Erythroblast (primary cell): Measurements from ENCODE around the gene SMAD4.
A peak's percentile ranks its signal among the peaks of the same experiment; 100 is the strongest.
"Not testable (repeated sequence)": the region's sequence is repeated elsewhere in the genome, so short reads cannot be mapped to it uniquely, and the experiment has no call there.

Experiments
- DNase-seq, 2 experiments: peaks; one replicate each; lab custom pipeline; 2025; lab: John Stamatoyannopoulos, UW
- GATA1 ChIP-seq: IDR thresholded peaks from 2 replicates; pipeline ENCODE4 v1.6.1; 2011; ENCODE audit warnings: low read depth, mild to moderate bottlenecking, control low read depth, low read length, moderate library complexity
- POLR2A ChIP-seq: IDR thresholded peaks from 2 replicates; pipeline ENCODE4 v1.6.1; 2011; ENCODE audit warnings: mild to moderate bottlenecking, low read length

The SMAD4 gene

DNA sequence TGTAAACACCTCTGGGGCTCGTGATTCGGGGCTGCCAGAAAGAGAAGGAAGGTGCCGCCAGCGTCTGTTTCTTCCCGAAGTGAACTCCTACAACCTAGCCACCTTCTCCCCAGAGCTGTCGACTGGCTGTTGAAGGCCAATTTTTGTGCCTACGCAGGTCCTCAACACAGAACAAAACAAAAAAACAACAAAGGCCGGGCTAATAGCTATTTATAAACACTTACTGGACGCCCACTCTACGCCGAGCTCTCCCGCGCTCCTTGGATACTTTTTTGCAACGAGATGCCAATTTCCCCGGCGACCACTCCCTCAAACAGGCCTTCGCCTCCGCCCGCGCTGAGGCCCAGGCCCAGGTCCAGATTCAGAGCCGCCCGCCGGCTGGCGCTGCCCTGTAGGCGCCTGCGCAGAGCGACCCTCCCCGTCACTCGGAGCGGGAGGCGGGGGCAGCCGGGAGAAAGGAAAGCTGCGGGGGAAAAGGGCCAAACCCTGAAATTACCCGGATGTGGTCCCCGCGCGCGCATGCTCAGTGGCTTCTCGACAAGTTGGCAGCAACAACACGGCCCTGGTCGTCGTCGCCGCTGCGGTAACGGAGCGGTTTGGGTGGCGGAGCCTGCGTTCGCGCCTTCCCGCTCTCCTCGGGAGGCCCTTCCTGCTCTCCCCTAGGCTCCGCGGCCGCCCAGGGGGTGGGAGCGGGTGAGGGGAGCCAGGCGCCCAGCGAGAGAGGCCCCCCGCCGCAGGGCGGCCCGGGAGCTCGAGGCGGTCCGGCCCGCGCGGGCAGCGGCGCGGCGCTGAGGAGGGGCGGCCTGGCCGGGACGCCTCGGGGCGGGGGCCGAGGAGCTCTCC, at the start of gene SMAD4:
Gene SMAD4 (plus strand): TSS at position 520 of the 843 bp plus-strand sequence. CDS start 16,834 bp downstream, outside the sequence.
- no peak for TF ChIP-seq GATA1
- TF ChIP-seq POLR2A: peak; percentile 95
- DNase-seq: peak; percentile 98 to 100

DNA sequence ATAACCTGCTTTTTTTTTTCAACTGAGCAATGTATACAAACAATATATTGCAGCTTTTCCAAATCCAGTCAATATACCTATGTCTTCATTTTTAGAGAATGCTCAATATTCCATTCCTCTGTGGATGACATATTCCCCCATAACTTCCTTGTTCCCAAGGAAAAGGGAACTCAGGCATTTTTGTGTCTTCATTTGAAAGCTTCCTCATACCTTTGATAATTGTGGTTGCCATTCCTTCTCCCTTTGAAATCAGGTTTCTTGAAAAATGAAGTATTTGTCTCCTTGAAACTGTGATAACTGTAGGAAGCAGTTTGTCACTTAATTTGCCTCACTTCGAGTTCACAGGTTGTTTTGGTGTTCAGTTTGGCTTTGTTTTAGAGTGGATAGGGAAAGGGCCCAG, 48.6 kb upstream of the SMAD4 start:
- TF ChIP-seq POLR2A (no peak), GATA1 (no peak)
- DNase-seq: no peak

DNA sequence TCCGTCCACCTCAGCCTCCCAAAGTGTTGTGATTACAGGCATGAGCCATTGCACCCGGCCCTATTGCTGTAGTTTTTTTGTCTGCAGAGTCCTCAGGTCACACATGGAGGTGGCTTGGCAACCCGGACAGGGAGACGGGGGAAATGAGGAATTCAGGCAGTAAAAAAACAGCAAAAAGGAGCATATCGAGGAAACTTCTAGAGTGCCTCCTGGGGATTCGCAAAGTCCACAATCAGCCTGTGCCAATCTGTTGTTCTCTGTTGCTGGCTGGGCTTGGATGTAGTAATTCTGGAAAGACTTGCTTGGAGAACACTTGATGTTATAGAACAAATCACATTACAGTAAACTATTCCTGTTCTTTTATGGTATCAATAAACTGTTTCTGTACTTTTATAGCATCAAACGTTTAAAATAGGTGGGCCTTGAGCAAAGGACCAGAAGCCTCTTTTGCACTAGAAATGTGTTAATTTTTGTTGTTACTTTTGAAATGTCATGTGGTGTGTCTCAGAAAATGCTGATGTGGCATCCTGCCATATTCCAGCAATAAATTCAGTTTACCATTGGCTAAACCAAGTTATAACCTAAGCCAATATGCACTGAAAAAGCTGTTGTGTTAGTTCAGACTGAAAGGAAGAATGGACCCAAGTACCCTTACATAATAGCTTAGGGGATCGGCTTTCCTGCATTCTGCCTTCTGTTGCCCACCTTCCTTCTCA, 47.8 kb upstream of the SMAD4 start:
- TF ChIP-seq POLR2A: no peak
- no peak for DNase-seq

DNA sequence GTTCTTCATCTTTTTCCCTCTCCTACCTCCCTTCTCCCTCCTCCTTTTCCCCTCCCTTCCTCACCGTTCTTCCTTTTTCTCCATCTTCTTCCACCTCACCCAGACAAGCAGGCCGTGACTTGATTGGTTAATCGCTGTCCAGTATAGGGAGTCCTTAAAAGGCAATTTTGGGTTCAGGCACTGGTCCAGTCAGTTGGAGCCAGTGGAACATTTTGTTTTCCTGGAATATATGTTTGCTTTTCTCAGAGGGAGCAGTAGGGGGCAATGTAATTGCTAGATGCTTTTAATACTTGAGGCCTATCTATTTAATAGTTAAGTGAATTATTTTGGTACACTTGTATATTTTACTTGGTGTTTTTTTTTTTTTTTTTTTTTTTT, 47.2 kb upstream of the SMAD4 start:
- TF ChIP-seq POLR2A (no peak), GATA1 (no peak)
- DNase-seq: peak; percentile 31 to 44

DNA sequence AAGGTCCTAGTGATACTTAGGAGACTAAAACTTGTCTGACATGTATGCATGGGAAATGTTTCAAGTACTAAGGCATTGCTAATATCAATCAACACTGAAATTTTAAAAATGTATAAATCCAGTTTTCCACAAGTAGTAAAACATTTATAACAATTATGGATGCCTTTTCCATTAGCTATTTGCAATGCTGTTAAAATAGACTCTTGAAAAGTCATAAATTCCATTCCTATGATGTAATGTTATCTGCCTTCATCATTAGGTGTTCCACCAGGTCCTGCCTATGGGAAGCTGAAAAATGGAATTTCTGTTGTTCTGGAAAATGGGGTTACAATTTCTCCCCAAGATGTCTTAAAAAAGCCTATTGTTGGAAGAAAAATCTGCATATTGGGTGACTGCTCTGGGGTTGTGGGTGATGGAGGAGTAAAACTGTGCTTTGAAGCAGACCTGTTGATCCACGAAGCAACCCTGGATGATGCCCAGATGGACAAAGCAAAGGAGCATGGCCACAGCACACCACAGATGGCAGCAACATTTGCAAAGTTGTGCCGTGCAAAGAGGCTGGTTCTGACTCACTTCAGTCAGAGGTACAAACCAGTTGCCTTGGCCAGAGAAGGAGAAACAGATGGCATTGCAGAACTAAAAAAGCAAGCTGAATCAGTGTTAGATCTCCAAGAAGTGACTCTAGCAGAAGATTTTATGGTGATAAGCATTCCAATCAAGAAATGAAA, 43.5 kb upstream of the SMAD4 start:
- TF ChIP-seq POLR2A (no peak), GATA1 (no peak)
- DNase-seq: no peak

DNA sequence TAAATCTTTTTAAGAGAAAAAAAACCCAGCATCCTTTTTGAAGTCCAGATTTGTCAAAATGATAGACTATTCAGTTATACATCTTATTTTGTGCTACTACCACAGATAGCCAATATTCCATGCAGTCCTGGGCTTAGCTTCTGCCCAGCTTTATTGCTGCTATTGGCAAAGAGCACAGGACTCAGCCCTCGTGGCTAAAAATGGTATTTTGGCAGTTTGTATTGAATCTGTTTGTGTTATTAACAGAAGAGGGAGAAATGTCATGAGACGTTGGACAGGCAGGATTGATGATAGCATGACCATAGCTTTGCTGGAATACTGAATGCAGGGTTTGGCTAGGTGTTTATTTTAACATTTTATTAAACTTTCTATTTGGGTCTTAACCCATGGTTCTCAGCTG, 42.8 kb upstream of the SMAD4 start:
- no peak for DNase-seq
- TF ChIP-seq GATA1 (no peak), POLR2A (no peak)

DNA sequence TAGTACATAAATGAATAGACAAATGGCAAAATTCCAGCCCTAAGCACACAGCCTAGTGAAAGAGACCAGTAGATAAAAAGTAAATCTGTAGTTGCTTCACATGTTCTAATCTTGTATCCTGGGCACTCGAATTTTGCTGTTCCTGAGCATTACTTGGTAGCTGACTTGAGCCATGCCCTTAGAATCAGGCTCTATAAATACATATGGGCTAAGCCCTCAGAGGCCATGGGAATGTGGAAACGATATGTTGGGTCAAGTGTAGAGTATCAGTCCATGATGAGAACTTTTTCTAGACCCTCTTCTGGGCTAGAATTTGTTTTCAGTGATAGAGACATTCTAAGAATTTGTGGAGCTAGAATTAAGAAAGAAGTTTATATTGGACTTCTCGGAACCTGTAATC, 40.3 kb upstream of the SMAD4 start:
- TF ChIP-seq GATA1 (no peak), POLR2A (no peak)

DNA sequence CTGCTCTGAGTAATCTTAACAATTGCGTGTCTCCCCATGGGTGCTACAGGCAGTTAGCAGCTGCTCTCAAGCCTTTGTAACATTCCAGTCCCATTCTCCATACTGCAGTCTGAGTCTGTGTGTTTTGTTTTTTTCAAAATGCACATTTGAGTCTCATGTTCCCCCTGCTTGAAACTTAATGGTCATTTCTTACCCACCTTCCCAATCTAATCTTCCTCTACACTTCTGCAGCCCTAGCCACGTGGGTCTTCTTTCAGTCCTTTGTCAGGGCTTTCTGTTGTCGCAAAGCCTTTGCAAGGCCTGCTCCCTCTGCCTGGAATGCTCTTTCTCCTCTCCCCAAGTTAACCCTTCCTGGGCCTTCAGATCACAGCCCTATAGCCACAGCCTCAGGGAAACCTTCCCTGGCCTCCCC, 37.7 kb upstream of the SMAD4 start:
- TF ChIP-seq POLR2A (no peak), GATA1 (no peak)
- DNase-seq: no peak

More for the DNA sequence above, 40.3 kb upstream of the SMAD4 start:
- DNase-seq: no peak

DNA sequence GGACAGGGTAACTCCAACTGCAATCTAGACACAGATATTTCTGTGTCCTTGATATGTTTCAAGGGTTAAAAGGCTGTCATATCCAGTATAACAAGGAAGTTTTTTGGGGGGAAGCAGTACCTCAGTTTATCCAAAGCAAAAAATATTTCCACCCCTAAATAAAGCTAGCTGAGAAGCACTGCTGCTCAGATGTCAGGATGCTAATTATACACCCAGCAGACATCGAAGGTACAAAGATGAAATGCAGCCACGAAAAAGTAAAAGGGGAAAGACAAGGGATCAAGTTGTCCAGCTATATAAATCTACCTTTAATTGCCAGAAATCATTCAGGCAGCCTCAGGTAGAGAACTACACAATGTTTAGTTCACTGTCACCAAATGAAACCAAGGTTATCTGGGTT, 36.0 kb upstream of the SMAD4 start:
- DNase-seq: no peak
- no peak for TF ChIP-seq POLR2A
- TF ChIP-seq GATA1: no peak

DNA sequence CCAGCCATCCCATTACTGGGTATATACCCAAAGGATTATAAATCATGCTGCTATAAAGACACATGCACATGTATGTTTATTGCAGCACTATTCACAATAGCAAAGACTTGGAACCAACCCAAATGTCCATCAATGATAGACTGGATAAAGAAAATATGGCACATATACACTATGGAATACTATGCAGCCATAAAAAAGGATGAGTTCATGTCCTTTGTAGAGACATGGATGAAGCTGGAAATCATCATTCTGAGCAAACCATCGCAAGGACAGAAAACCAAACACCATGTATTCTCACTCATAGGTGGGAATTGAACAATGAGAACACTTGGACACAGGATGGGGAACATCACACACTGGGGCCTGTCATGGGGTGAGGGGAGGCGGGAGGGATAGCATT, 26.8 kb upstream of the SMAD4 start:
- DNase-seq: not testable (repeated sequence)

DNA sequence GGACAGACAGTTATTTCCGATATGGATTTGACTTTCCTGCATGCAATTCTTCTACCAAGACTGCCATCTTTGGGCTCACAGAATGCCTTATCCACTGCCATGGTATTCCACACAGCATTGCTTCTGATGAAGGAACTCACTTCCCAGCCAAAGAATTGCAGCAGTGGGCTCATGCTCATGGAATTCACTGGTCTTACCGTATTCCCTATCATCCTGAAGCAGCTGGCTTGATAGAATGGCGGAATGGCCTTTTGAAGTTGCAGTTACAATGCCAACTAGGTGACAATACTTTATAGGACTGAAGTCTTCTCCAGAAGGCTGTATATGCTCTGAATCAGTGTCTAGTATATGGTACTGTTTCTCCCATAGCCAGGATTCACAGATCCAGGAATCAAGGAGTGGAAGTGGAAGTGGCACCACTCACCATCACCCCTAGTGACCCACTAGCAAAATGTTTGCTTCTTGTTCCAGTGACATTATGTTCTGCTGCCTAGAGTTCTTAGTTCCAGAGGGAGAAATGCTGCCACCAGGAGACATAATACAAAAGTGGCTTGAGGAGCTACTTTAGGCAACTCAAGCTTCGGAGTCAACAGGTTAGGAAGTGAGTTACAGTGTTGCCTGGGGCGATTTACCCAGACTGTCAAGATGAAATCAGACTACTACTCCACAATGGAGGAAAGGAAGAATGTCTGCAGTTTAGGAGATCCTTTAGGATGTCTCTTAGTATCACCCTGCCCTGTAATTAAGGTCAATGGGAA, 23.8 kb upstream of the SMAD4 start:
- DNase-seq: peak in 1 of 2 experiments; percentile 60

DNA sequence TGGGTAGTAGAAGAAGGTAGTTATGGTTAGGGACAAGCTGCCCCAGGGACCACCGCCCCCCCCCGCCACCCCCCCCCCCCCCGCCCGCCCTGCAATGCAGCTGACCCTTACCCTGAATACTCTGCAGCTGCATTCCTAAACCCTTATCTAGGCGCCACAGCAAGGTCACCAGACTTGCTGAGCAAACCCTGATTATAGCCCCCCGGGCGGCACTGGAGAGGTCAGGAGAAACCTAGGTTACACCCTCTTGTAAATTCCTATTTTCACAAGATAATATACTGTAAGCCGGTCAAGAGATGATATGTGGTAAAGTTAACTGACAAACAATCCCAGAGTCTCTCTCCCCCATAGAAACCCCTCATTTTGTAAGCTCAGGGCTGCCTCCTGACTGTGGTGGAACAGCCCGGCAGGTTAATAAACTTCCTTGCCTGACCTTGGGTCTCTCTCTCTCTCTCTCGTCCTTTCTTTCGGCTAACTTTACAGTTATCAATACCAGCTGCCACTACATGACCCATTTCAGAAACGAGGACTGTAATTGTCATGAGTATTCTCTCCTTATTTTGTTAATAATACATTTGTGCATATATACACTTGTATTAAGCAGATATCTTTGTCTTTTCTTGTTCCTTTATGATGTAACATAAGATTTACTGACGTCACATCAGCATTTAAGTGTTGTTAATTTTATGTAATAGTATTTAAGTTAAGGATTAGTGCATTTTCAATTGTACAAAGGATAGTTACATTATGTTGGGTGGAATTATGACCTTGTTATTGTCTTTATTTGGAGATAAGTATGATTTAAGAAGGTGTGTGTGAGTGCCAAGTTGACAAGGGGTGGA, 22.8 kb upstream of the SMAD4 start:
- DNase-seq: peak; percentile 86 to 96
- TF ChIP-seq GATA1: no peak
- TF ChIP-seq POLR2A: no peak

More for the DNA sequence above, 23.8 kb upstream of the SMAD4 start:
- TF ChIP-seq POLR2A (no peak), GATA1 (no peak)
